Neutrophil (primary cell): ENCODE results near the gene TXLNA.

ENCODE experiments used
- H3K27ac ChIP-seq: fragments of 200-600 bp; sonication (generic); 2 replicates; pipeline ENCODE4 v1.5.1; 2016; ENCODE audit warnings: mild to moderate bottlenecking, moderate library complexity
- H3K27me3 ChIP-seq: fragments of 200-600 bp; sonication (generic); 2 replicates; pipeline ENCODE4 v1.6.0; 2016; ENCODE audit warnings: mild to moderate bottlenecking
- H3K36me3 ChIP-seq: fragments of 200-600 bp; sonication (generic); 2 replicates; pipeline ENCODE4 v1.5.1; 2017
- H3K4me1 ChIP-seq, 2 experiments: fragments of 200-600 bp in 1 of 2; sonication (generic) in 1 of 2; 1 replicate in 1 of 2; 2 replicates in 1 of 2; pipeline versions ENCODE4 v1.5.1 to v1.6.1; 2013 to 2016; ENCODE audit warnings: low read depth in 1 of 2, low read length in 1 of 2, mild to moderate bottlenecking in 1 of 2, moderate library complexity in 1 of 2; ENCODE audit not compliant: control insufficient read depth in 1 of 2, insufficient read depth in 1 of 2
- H3K4me3 ChIP-seq, 2 experiments: fragments of 200-600 bp in 1 of 2; sonication (generic) in 1 of 2; 1 replicate in 1 of 2; 2 replicates in 1 of 2; pipeline ENCODE4 v1.5.1; 2013 to 2016; ENCODE audit warnings: low read depth in 1 of 2, low read length in 1 of 2, mild to moderate bottlenecking in 1 of 2, moderate library complexity in 1 of 2
- H3K9me3 ChIP-seq: fragments of 200-600 bp; sonication (generic); 2 replicates; pipeline ENCODE4 v1.5.1; 2016
- TF ChIP-seq, protein P1 (sequence below): fragments of 200-600 bp; sonication (generic); IDR thresholded peaks from 2 replicates; pipeline ENCODE4 v1.5.1; 2016; ENCODE audit warnings: antibody characterized with exemption

The TXLNA gene

DNA sequence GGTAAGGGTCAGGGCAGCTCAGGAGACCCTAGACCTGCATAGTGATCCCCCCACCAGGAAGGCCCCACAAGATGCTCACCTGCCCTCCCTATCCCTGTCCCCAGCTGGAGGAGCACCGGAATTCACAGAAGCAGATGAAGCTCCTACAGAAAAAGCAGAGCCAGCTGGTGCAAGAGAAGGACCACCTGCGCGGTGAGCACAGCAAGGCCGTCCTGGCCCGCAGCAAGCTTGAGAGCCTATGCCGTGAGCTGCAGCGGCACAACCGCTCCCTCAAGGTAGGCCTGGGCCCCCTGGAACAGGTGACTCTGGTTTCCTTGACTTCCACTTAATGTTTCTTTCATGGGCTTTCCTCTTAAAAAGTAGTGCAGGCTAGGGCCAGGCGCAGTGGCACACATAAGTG is 8.4 kb downstream of the TXLNA start:
- Histone ChIP-seq H3K4me1 (peaks cover 0 to 5% of the 10 kb centered on the region in 2 experiments), H3K4me3 (no peak overlapping the region), H3K27me3 (no peaks in the 10 kb centered on the region), H3K9me3 (no peaks in the 10 kb centered on the region), H3K36me3 (peaks cover 83% of the 10 kb centered on the region), H3K27ac (no peak overlapping the region)
- TF ChIP-seq, protein P1, sequence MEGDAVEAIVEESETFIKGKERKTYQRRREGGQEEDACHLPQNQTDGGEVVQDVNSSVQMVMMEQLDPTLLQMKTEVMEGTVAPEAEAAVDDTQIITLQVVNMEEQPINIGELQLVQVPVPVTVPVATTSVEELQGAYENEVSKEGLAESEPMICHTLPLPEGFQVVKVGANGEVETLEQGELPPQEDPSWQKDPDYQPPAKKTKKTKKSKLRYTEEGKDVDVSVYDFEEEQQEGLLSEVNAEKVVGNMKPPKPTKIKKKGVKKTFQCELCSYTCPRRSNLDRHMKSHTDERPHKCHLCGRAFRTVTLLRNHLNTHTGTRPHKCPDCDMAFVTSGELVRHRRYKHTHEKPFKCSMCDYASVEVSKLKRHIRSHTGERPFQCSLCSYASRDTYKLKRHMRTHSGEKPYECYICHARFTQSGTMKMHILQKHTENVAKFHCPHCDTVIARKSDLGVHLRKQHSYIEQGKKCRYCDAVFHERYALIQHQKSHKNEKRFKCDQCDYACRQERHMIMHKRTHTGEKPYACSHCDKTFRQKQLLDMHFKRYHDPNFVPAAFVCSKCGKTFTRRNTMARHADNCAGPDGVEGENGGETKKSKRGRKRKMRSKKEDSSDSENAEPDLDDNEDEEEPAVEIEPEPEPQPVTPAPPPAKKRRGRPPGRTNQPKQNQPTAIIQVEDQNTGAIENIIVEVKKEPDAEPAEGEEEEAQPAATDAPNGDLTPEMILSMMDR: no peak

- H3K9me3 ChIP-seq: no peaks in the 10 kb centered on the region
- no peak overlapping the region for H3K4me3 ChIP-seq
- peaks cover 97% of the 10 kb centered on the region for H3K36me3 ChIP-seq
- H3K4me1 ChIP-seq: no peaks in the 10 kb centered on the region
- no peak overlapping the region for H3K27ac ChIP-seq
- TF ChIP-seq, protein P1: no peak
- H3K27me3 ChIP-seq: no peaks in the 10 kb centered on the region
Observed at GRCh38 chr1:32192220-32192948, 12.9 kb downstream of the TXLNA start.

DNA sequence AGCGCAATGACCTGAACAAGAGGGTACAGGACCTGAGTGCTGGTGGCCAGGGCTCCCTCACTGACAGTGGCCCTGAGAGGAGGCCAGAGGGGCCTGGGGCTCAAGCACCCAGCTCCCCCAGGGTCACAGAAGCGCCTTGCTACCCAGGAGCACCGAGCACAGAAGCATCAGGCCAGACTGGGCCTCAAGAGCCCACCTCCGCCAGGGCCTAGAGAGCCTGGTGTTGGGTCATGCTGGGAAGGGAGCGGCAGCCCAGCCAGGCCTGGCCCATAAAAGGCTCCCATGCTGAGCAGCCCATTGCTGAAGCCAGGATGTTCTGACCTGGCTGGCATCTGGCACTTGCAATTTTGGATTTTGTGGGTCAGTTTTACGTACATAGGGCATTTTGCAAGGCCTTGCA is 15.5 kb downstream of the TXLNA start:
- Histone ChIP-seq H3K4me1 (peaks cover 3% of the 10 kb centered on the region in 2 experiments), H3K36me3 (peaks cover 88% of the 10 kb centered on the region), H3K4me3 (no peak overlapping the region), H3K27ac (no peak overlapping the region), H3K9me3 (no peaks in the 10 kb centered on the region), H3K27me3 (no peaks in the 10 kb centered on the region)
- TF ChIP-seq, protein P1: no peak

- Histone ChIP-seq H3K4me1 (peaks cover 8 to 9% of the 10 kb centered on the region in 2 experiments), H3K4me3 (no peak overlapping the region), H3K27ac (no peak overlapping the region), H3K27me3 (no peaks in the 10 kb centered on the region), H3K36me3 (peaks cover 83% of the 10 kb centered on the region), H3K9me3 (no peaks in the 10 kb centered on the region)
- TF ChIP-seq, protein P1: no peak
Observed at GRCh38 chr1:32195531-32195930, 16.1 kb downstream of the TXLNA start.

DNA sequence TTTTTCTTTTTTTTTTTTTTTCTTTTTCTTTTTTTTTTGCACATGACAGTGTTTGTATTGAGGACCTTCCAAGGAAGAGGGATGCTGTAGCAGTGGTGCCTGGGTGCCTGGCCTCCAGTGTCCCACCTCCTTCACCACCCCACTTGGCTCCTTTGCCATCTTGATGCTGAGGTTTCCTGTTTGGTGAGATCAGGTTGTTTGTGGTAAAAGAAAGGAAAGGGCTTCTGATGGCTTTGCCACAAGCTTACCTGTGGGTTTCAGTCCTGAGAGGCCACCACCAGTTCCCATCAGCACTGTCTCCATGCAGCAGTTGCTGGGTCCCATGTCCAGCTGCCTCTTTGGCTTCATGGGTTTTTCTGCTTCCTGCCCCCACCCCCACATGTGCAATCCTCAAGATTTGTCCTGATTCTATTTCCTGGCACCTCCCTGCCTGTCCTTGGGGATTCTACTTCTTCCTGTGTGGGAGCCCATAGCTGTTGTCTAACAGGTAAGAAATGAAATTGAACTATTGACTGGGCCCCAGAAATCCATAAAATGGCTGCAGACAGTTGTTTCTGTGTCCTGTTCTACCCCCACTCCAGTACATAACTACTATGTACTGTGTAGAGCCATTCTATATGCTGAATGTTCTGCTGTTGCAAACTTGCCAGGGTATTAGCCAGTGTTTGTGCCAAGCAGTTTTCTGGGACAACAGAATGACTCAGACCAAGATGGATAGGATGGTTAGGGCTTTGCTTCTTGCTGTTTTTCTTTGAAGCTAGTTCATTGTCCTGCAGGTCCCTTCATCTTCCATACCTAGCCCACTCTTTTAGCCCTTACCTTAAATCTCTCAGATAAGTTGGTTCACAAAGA is 16.7 kb downstream of the TXLNA start:
- TF ChIP-seq, protein P1: no peak
- no peak overlapping the region for H3K4me3 ChIP-seq
- H3K27ac ChIP-seq: no peak overlapping the region
- no peaks in the 10 kb centered on the region for H3K9me3 ChIP-seq
- H3K4me1 ChIP-seq: peaks cover 14 to 15% of the 10 kb centered on the region in 2 experiments
- peaks cover 77% of the 10 kb centered on the region for H3K36me3 ChIP-seq
- H3K27me3 ChIP-seq: peaks cover 5% of the 10 kb centered on the region
